ENCODE results near the gene DNM3.

GRCh38 chr1:172453607-172454006 lies 612.3 kb downstream of the DNM3 start:
- TF ChIP-seq CTCF (IDR thresholded peaks at IDR 0.05; ENCODE audit: insufficient read depth, low read length, poor library complexity, severe bottlenecking) (no peak), EZH2phosphoT487 (conservative IDR thresholded peaks at IDR 0.05; ENCODE audit: low read length) (no peak)
